Measurements from ENCODE around the gene CTNS. TPM values are rescaled to one million over a fixed set of nuclear protein-coding genes. Genes with fewer than 3 reads are reported as not detected.

Gene CTNS
- total RNA-seq, 1 donor, result 25.9 TPM

- no peak for DNase-seq (ENCODE audit: low read depth)
- no peak overlapping the region for H3K4me3 ChIP-seq (ENCODE audit: low read depth, low read length)
- TF ChIP-seq CTCF (IDR thresholded peaks at IDR 0.05; ENCODE audit: insufficient read depth, low read depth, low read length), result no peak
These were observed 15.3 kb upstream of the CTNS start for GRCh38 chr17:3621146-3621720.

GRCh38 chr17:3622977-3623594 is 13.5 kb upstream of the CTNS start:
- DNase-seq (ENCODE audit: low read depth), result no peak
- no peak for TF ChIP-seq CTCF (IDR thresholded peaks at IDR 0.05; ENCODE audit: insufficient read depth, low read depth, low read length)
- no peak overlapping the region for H3K4me3 ChIP-seq (ENCODE audit: low read depth, low read length)

GRCh38 chr17:3626831-3627768 is 9.5 kb upstream of the CTNS start:
- TF ChIP-seq CTCF (IDR thresholded peaks at IDR 0.05; ENCODE audit: insufficient read depth, low read depth, low read length), result no peak
- no peak overlapping the region for H3K4me3 ChIP-seq (ENCODE audit: low read depth, low read length)
- no peak for DNase-seq (ENCODE audit: low read depth)

GRCh38 chr17:3627769-3628167 is 8.8 kb upstream of the CTNS start:
- TF ChIP-seq CTCF (IDR thresholded peaks at IDR 0.05; ENCODE audit: insufficient read depth, low read depth, low read length), result no peak
- no peak overlapping the region for H3K4me3 ChIP-seq (ENCODE audit: low read depth, low read length)
- no peak for DNase-seq (ENCODE audit: low read depth)

- H3K4me3 ChIP-seq (ENCODE audit: low read depth, low read length), result no peak overlapping the region
- DNase-seq (ENCODE audit: low read depth), result no peak
- no peak for TF ChIP-seq CTCF (IDR thresholded peaks at IDR 0.05; ENCODE audit: insufficient read depth, low read depth, low read length)
These were observed 5.8 kb upstream of the CTNS start for GRCh38 chr17:3630781-3631180.

- no peak for DNase-seq (ENCODE audit: low read depth)
- TF ChIP-seq CTCF (IDR thresholded peaks at IDR 0.05; ENCODE audit: insufficient read depth, low read depth, low read length), result no peak
- H3K4me3 ChIP-seq (ENCODE audit: low read depth, low read length), result no peak overlapping the region
These were observed 4.3 kb upstream of the CTNS start for GRCh38 chr17:3632287-3632686.
